ENCODE results near the gene C2orf72.

C2orf72 gene

GRCh38 chr2:231039294-231039664 lies 2.0 kb downstream of the C2orf72 start:
- DNase-seq = no peak
- Histone ChIP-seq H3K4me1 (peaks cover 0 to 13% (median 9%) of the 10 kb centered on the region in 4 donors), H3K4me3 (no peak overlapping the region), H3K9me3 (no peaks in the 10 kb centered on the region), H3K27me3 (peaks cover 0 to 64% of the 10 kb centered on the region in 2 donors), H3K27ac (no peak overlapping the region), H3K36me3 (no peaks in the 10 kb centered on the region)
- intact Hi-C loops (cut with DNase I; ENCODE audit: low total_unique reads) = no loop called here
- no peak for TF ChIP-seq CTCF (IDR thresholded peaks at IDR 0.05)

- no peak for DNase-seq
- peaks cover 0 to 13% (median 9%) of the 10 kb centered on the region in 4 donors for H3K4me1 ChIP-seq
- H3K9me3 ChIP-seq = no peaks in the 10 kb centered on the region
- peaks cover 0 to 64% of the 10 kb centered on the region in 2 donors for H3K27me3 ChIP-seq
- no peak overlapping the region for H3K27ac ChIP-seq
- TF ChIP-seq CTCF (IDR thresholded peaks at IDR 0.05) = no peak
- intact Hi-C loops (cut with DNase I; ENCODE audit: low total_unique reads) = no loop called here
- H3K4me3 ChIP-seq = no peak overlapping the region
- H3K36me3 ChIP-seq = no peaks in the 10 kb centered on the region
These were observed 2.6 kb downstream of the C2orf72 start for GRCh38 chr2:231039821-231040364.

- no peak for DNase-seq
- no peak for TF ChIP-seq CTCF (IDR thresholded peaks at IDR 0.05)
- Histone ChIP-seq H3K36me3 (no peaks in the 10 kb centered on the region), H3K4me1 (peaks cover 0 to 13% (median 9%) of the 10 kb centered on the region in 4 donors), H3K9me3 (no peaks in the 10 kb centered on the region), H3K27ac (no peak overlapping the region), H3K27me3 (peaks cover 0 to 56% of the 10 kb centered on the region in 2 donors), H3K4me3 (no peak overlapping the region)
- intact Hi-C loops (cut with DNase I; ENCODE audit: low total_unique reads) = no loop called here
These were observed 3.9 kb downstream of the C2orf72 start for GRCh38 chr2:231041061-231041689.

- no peaks in the 10 kb centered on the region for H3K9me3 ChIP-seq
- no peak overlapping the region for H3K4me3 ChIP-seq
- no peaks in the 10 kb centered on the region for H3K36me3 ChIP-seq
- DNase-seq = no peak
- peaks cover 0 to 44% of the 10 kb centered on the region in 2 donors for H3K27me3 ChIP-seq
- no peak for TF ChIP-seq CTCF (IDR thresholded peaks at IDR 0.05)
- intact Hi-C loops (cut with DNase I; ENCODE audit: low total_unique reads) = no loop called here
- H3K27ac ChIP-seq = no peak overlapping the region
- no peaks in the 10 kb centered on the region for H3K4me1 ChIP-seq
These were observed 6.5 kb downstream of the C2orf72 start for GRCh38 chr2:231043796-231044195.

GRCh38 chr2:231046916-231047273 lies 9.6 kb downstream of the C2orf72 start:
- TF ChIP-seq CTCF (IDR thresholded peaks at IDR 0.05) = no peak
- Histone ChIP-seq H3K9me3 (no peaks in the 10 kb centered on the region), H3K27me3 (peaks cover 0 to 27% of the 10 kb centered on the region in 2 donors), H3K36me3 (no peaks in the 10 kb centered on the region), H3K4me3 (no peak overlapping the region), H3K27ac (no peak overlapping the region), H3K4me1 (peaks cover 0 to 8% (median 0%) of the 10 kb centered on the region in 4 donors)
- intact Hi-C loops (cut with DNase I; ENCODE audit: low total_unique reads) = no loop called here
- no peak for DNase-seq
